ENCODE measurements around the gene TLCD1. TPM values are rescaled to one million over a fixed set of nuclear protein-coding genes. Genes with fewer than 3 reads are reported as not detected.
"Not testable (repeated sequence)": the region's sequence is repeated elsewhere in the genome, so short reads cannot be mapped to it uniquely, and the experiment has no call there.

TLCD1 gene
- total and polyA plus RNA-seq, 9 donors = 0.75 to 7.0 (median 1.6) TPM; not detected in 1

- Histone ChIP-seq H3K27ac (no peak overlapping the region), H3K4me1 (ENCODE audit: insufficient read depth) (peaks cover 13% of the 10 kb centered on the region)
These were observed 2.7 kb downstream of the TLCD1 start for GRCh38 chr17:28723159-28723835.

GRCh38 chr17:28722417-28723158, 3.4 kb downstream of the TLCD1 start:
- no peak for DNase-seq
- Histone ChIP-seq H3K36me3 (no peaks in the 10 kb centered on the region), H3K4me1 (ENCODE audit: insufficient read depth) (peaks cover 13% of the 10 kb centered on the region), H3K27ac (no peak overlapping the region), H3K9me3 (no peaks in the 10 kb centered on the region), H3K27me3 (no peaks in the 10 kb centered on the region), H3K4me3 (no peak overlapping the region)
- WGBS, 3 donors = 58 to 62% (median 61%) methylated on average over 7 of the region's 7 CpGs
- intact Hi-C loops (cut with DNase I) = loop anchor here in 1 of 4 donors (10.0 kb wide), 1 partner anchor 172 kb away; the partner anchor contains the start of gene FLOT2
- TF ChIP-seq EP300 (IDR thresholded peaks at IDR 0.05) (no peak), CTCF (IDR thresholded peaks at IDR 0.05) (no peak), POLR2A (IDR thresholded peaks at IDR 0.05) (no peak)

More at GRCh38 chr17:28723159-28723835, 2.7 kb downstream of the TLCD1 start:
- intact Hi-C loops (cut with DNase I) = loop anchor here in 1 of 4 donors (10.0 kb wide), 1 partner anchor 172 kb away; the partner anchor contains the start of gene FLOT2
- 63 to 70% (median 65%) methylated on average over 6 of the region's 6 CpGs for WGBS, 3 donors
- Histone ChIP-seq H3K36me3 (no peaks in the 10 kb centered on the region), H3K9me3 (no peaks in the 10 kb centered on the region), H3K27me3 (no peaks in the 10 kb centered on the region), H3K4me3 (no peak overlapping the region)
- no peak for TF ChIP-seq CTCF (IDR thresholded peaks at IDR 0.05)
- TF ChIP-seq POLR2A (IDR thresholded peaks at IDR 0.05) = no peak
- TF ChIP-seq EP300 (IDR thresholded peaks at IDR 0.05) = no peak
- DNase-seq = no peak

GRCh38 chr17:28720997-28721329, 5.1 kb downstream of the TLCD1 start:
- H3K9me3 ChIP-seq, H3K27me3 ChIP-seq, H3K27ac ChIP-seq, H3K36me3 ChIP-seq, DNase-seq: not testable (repeated sequence)
- H3K4me1 ChIP-seq (ENCODE audit: insufficient read depth) = peaks cover 17% of the 10 kb centered on the region
- intact Hi-C loops (cut with DNase I) = loop anchor here in 1 of 4 donors (10.0 kb wide), 1 partner anchor 174 kb away; the partner anchor contains the start of gene FLOT2
- WGBS, 3 donors = 12 to 26% (median 19%) methylated on average over 19 of the region's 19 CpGs
- H3K4me3 ChIP-seq = peak overlapping the region; percentile 71

- TF ChIP-seq EP300 (IDR thresholded peaks at IDR 0.05) (no peak), POLR2A (IDR thresholded peaks at IDR 0.05) (no peak), CTCF (IDR thresholded peaks at IDR 0.05) (no peak)
- intact Hi-C loops (cut with DNase I) = loop anchor here in 1 of 4 donors (10.0 kb wide), 1 partner anchor 174 kb away; the partner anchor contains the start of gene FLOT2
These were observed 5.6 kb downstream of the TLCD1 start for GRCh38 chr17:28720247-28720996.

More at GRCh38 chr17:28720247-28720996, 5.6 kb downstream of the TLCD1 start:
- no peaks in the 10 kb centered on the region for H3K9me3 ChIP-seq
- DNase-seq = no peak
- no peaks in the 10 kb centered on the region for H3K27me3 ChIP-seq
- H3K4me3 ChIP-seq = peak overlapping the region; percentile 71
- H3K27ac ChIP-seq = peak overlapping the region in 1 of 2 donors; percentile 97
- 1 to 3% (median 2%) methylated on average over 30 of the region's 30 CpGs for WGBS, 3 donors
- peaks cover 17% of the 10 kb centered on the region for H3K4me1 ChIP-seq (ENCODE audit: insufficient read depth)
- no peaks in the 10 kb centered on the region for H3K36me3 ChIP-seq
